ENCODE data around the gene PODXL2.

The PODXL2 gene

DNA sequence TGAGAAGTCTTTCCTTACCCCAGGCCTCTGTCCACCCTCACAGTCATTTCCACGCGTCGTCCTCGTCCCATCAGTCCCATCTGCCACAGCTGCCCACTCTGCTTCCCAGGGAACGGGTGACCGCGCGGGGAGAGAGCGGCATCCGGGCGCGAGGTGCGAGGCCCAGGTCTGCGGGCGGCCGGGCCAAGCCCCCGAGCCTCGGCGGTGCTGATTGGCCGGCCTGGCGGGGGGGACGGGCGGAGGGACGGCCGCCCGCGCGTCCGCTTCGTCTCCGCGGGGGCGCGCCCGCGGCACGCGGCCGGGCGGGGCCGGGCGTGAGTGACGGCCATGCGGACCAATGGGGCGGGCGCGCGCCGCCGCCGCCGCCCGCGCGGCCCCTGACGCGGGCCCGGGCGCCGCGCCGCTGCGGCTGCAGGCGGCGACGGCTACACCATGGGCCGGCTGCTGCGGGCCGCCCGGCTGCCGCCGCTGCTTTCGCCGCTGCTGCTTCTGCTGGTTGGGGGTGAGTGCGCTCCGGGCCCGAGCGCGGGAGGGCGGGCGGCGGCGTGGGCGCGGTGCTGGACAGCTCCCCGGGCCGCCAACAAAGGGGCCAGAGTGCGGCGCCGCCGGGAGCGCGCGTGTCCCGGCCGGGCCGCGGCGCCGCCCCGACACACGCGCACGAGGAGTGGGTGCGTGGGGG lies at the start of gene PODXL2:
Gene PODXL2, plus strand, starts transcription at position 398 of the 679 bp plus-strand sequence. Its CDS starts 35 bp downstream, at position 433.
- DNase-seq (ENCODE audit: low read depth in 2 of 3, low spot score in 2 of 3) = no peak

DNA sequence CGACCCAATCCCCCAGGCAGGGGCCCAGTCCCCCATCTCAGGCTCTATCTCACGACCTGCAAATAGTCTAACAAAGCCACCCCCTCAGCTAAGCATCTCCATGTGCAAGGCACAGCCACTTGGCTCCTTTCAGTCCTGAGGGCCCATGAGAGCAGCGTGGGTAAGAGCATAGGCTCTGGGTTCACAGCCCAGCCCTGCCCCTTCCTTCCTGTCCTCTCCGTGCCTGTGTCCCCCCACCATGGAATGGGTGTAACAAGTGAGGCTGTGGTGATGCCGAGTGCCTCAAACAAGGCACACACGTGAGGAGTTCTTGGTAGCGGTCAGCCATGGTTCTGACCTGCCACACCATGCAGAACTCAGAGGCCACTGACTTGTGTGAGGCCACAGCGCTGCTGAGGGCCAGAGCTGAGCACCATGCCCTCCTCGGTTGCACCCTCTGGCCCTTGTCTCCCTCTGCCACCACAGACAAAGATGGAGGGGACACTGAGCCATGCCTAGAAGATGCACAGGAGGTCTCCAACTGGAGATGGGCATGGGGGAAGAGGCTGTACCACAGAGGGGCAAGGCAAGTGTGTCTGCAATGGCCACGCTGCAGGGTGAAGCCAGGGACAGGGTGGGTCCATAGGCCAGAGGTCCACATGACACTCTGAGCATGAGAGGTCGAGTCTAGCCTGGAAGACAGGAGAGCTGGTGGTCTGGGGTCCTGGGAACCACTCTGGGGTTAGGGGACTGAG lies 48.5 kb upstream of the PODXL2 start:
- DNase-seq (ENCODE audit: low read depth in 2 of 3, low spot score in 2 of 3) = no peak

DNA sequence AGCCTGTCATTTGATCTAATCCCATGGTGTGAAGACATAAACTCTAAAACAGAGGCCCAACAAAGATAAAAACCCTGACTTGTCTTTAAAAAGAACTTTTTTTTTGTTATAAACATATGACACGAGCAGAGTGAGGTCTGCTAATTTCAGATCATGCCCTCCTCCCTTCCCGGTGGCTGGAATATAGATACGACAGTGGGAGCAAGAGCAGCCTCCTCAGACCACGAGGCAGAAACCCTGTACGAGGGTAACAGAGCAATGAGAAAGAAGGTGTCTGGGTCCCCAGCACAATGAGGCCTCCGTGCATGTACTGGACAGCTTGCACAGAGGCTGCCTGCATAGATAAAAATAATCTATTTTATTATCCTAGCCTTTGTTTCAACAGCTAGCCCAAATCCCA lies 44.3 kb upstream of the PODXL2 start:
- DNase-seq (ENCODE audit: low read depth in 2 of 3, low spot score in 2 of 3) = no peak

DNA sequence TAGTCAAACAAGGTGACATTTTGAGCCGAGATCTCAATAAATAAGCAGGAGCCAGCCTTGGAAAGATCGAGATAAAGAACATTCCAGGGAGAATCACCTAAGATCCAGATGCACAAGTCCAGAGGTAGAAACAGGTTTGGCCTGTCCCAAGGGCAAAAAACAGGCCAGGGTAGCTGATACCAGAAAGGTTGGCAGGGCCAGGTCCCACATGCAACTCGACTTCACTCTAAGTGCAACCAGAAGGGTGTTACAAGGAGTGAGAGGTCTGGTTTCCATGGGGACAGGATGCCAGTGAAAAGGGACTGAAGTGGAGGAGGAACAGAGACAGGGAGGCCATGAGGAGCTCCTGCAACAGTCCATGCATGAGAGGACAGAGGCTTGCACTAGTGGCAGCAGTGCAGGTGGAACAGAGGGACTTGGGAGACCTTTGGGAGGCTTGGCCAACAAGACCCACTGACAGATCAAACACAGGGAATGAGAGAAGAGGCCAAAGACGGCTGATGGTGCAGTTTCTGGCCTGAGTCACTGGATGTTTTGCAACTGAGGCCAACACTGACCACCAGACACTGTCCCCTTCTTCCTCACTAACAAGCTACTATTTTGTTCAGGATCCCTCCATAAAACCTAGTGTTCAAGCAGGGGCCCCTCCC lies 43.7 kb upstream of the PODXL2 start:
- no peak for DNase-seq (ENCODE audit: low read depth in 2 of 3, low spot score in 2 of 3)

- no peak for DNase-seq (ENCODE audit: low read depth in 2 of 3, low spot score in 2 of 3)
Measured at GRCh38 chr3:127585813-127586413, 43.1 kb upstream of the PODXL2 start.

DNA sequence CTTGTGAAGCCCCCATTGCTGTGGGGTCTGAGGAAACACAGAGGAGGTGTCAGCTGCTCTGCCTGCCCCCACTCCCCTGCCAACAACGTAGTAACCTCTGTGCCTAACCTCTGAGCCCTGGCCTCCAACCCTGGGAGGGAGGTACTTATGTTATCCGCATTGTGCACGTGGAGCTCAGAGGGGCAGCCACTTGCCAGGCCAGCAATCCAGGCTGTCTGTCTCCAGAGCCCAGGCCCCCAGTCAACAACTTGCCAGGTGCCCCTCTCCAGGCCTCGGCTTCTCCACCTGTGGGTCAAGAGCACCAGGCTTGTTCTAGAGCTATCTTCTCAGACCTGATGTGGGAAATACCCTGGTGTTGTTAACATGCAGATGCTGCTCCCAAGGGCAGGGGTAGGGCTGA lies 41.1 kb upstream of the PODXL2 start:
- no peak for DNase-seq (ENCODE audit: low read depth in 2 of 3, low spot score in 2 of 3)

DNA sequence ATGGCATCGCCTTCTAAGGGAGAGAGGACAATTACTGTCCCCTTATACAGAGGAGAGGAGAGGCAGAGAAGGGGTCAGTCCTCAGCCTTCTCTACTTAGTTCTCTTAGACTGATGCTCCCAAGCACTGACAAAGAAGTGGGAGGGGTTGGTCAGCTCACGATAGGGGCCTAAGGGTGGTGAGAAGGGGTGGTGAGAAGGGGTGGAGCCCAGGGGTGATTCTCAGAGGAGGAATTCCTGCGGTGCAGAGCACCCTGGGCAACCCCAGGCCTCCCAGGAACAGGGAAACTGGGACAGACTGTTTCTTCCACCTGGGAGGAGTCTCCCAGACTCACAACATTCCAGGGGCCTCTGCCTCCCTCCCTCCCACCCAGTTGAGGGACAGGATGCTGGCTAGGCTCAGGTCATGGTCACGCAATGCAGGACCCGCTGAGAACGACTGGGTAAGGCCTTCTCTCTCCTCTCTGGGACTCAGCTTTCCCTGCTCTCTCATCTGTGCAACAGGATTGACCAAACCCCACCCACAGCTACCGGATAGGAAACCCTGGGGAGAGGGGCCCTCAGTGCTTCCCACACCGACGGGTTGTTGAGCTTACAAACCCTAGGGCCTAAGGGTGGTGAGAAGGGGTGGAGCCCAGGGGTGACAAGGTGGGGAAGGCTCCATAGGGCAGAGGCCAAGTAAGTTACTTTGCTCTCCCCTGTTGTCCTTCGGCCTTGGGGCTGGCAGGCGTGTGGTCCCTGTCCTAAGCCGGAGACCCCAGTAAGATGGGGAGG lies 40.0 kb upstream of the PODXL2 start:
- DNase-seq (ENCODE audit: low read depth in 2 of 3, low spot score in 2 of 3) = no peak

- DNase-seq (ENCODE audit: low read depth in 2 of 3, low spot score in 2 of 3) = peak in 1 of 3 experiments; percentile 15
Measured at GRCh38 chr3:127589600-127590281, 39.2 kb upstream of the PODXL2 start.

GRCh38 chr3:127590282-127590592 lies 38.7 kb upstream of the PODXL2 start:
- DNase-seq (ENCODE audit: low read depth in 2 of 3, low spot score in 2 of 3) = peak in 1 of 3 experiments; percentile 15

DNA sequence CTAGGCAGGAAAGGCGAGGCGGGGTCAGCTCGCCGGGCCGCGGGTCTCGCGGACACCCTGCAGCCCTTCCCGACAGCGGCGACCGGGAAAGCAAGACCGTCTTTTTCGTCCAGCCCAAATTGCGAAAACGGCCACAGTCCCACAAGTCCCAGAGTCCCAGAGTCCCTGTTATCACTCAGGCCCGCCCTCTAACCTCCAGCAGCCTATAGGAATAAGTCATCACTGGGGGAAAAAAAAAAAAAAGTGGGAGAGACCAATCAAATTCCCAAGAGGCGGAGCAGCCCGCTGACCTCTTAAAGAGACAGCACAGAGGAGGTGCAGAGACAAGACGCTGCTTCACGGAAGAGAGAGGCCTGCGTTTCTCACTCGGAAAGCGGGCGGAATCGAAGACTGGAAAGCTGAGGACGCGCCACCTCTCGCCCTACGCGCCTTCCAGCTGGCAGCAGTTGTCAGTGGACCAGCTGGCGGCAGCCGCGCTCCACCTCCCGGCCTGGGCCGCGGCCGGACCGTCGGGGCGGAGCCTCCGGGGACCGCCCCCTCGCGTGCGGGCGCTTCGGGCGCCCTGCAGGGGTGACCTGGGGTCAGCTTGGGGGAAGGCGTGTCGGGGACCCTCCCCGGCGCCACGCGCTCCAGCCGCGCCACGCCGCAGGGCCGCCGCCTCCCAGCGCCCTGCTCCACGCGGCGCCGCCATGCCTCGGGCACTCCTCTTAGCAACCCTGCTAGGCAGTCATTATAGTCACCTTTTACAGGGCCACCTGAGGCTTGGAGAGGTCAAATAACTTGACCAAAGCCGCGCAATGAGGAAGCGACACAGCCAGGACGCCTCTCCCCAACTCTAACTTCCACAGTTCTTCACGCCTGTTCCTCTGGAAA lies 38.2 kb upstream of the PODXL2 start, which contains the start of gene TPRA1:
Gene TPRA1, minus strand, starts transcription at position 141 of the 873 bp plus-strand sequence. CDS start 10,587 bp downstream, outside the sequence.
- DNase-seq (ENCODE audit: low read depth in 2 of 3, low spot score in 2 of 3) = peak; percentile 51 to 69 (median 63)

DNA sequence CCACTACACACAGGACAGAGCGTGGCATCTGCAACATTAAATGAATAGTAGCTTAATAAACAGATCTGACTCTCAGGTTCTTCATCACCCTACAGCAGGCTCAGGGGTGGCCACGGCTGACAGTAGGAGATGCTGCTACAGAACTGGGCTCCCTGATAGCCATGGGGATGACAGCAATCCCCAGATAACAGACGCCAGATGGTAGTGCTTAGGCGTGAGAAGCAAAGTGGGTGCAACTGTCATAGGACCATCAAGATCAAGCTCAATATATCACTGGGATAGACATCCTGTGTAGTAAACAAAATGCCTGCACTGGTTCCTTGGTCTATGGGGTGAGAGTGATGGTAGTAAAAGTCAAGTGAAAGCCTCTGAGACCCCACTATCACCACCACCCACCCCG lies 35.8 kb upstream of the PODXL2 start:
- DNase-seq (ENCODE audit: low read depth in 2 of 3, low spot score in 2 of 3) = no peak

GRCh38 chr3:127595303-127595702 lies 33.7 kb upstream of the PODXL2 start:
- DNase-seq (ENCODE audit: low read depth in 2 of 3, low spot score in 2 of 3) = no peak

GRCh38 chr3:127597020-127597771 lies 31.8 kb upstream of the PODXL2 start:
- no peak for DNase-seq (ENCODE audit: low read depth in 2 of 3, low spot score in 2 of 3)

DNA sequence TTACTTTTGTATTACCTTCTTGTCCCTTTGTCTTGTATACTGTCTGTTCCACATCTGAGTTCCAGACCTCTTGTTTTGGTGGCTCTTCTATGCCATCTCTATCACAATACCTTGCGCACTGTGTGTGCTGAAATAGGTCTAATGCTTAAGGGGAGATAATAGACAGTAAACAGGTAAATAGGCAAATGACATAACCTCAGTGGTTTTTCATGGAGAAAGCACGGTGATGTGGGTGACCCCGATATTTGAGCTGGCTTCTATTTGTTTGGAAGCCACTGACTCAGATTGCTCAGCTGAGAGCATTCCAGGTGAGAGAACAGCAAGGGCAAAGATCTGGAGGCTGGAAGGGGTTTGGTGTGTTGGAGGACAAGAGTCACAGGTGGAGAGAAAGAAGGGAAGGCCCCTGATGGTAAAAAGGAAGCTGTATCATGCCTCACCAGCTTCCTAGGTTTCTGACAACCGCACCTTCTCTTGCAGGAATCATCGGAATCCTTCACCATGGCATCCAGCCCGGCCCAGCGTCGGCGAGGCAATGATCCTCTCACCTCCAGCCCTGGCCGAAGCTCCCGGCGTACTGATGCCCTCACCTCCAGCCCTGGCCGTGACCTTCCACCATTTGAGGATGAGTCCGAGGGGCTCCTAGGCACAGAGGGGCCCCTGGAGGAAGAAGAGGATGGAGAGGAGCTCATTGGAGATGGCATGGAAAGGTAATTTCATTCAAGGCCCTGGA lies 30.0 kb upstream of the PODXL2 start:
- DNase-seq (ENCODE audit: low read depth in 2 of 3, low spot score in 2 of 3) = no peak

DNA sequence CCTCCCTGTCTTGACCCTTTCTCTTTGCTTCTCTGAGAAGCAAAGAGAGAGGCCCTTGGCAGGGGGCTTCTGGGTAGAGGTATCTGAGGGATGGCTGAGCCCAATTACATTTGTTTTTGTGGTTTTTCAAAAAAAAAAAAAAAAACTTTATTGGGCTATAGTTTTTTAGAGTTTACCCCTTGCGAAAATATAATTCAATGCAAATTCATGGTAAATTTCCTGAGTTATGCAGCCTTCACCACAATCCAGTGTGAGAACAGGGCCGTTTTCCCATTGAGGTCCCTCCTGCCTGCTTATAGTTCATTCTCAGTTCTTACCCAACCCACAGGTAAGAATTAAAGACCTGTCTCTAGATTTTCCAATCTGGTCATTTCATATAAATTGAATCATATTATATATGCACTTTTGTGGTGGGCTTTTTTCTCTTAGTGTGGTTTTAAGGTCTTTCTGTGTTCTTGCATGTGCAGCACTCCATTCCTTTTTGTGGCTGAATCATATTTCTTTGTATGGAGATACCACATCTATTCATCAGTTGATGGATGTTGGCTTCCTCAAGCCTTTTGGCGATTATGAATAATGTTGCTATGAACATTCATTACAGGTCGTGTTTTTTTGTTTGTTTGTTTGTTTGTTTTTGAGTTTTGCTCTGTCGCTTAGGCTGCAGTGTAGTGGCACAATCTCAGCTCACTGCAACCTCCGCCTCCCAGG lies 28.1 kb upstream of the PODXL2 start:
- no peak for DNase-seq (ENCODE audit: low read depth in 2 of 3, low spot score in 2 of 3)

GRCh38 chr3:127604035-127604434 lies 24.9 kb upstream of the PODXL2 start:
- DNase-seq (ENCODE audit: low read depth in 2 of 3, low spot score in 2 of 3) = no peak

GRCh38 chr3:127604546-127605165 lies 24.3 kb upstream of the PODXL2 start:
- DNase-seq (ENCODE audit: low read depth in 2 of 3, low spot score in 2 of 3) = no peak
